SIG-M5 treated with dmso at 0.1 percent for 504 hours (cell line): ENCODE results near the gene GRIK4.

Source experiments
- DNase-seq: peaks from one replicate; lab custom pipeline; 2025; ENCODE audit not compliant: unreplicated experiment; lab: John Stamatoyannopoulos, UW

The GRIK4 gene

GRCh38 chr11:120509346-120510053 lies 2.0 kb upstream of the GRIK4 start:
- no peak for DNase-seq

DNA sequence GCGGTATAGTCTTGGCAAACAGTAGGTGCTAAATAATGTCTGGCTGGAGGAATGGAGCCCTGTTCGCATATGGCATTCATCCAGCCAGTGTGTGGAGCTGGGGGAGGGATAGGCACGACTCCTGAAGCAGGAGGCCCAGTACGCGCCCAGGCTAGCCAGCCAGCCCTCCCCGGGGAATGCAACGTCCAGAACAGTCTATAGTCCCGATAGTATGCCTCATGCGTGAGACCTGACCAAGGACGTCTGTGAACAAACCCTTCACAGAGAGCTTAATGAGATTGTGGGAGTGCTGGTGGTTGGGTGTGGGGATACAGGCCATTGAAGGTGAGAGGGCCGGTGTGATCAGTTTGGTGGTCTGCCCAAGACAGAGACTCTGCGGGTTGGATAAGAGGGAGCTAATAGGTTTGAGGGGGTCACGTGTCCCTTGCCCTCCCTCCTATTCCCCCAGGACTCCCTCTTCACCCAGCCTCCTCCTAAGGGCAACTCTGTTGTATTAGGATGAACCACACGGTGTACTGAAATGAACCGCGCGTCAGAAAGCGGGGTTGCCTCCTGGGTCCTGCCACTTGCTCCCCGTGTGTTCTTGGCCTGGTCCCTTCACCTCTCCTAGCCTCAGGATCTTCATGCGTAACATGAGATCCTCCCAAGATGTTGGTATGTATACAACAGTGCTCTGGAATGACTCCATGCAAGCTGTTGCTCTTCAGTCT lies 987 bp upstream of the GRIK4 start:
- no peak for DNase-seq

GRCh38 chr11:120511820-120512738 lies 531 bp downstream of the GRIK4 start:
- DNase-seq, result no peak

- DNase-seq, result no peak
Measured at GRCh38 chr11:120512739-120513435, 1.3 kb downstream of the GRIK4 start.

GRCh38 chr11:120513436-120514315 lies 2.1 kb downstream of the GRIK4 start:
- DNase-seq, result no peak

- no peak for DNase-seq
Measured at GRCh38 chr11:120514541-120515121, 3.1 kb downstream of the GRIK4 start.

DNA sequence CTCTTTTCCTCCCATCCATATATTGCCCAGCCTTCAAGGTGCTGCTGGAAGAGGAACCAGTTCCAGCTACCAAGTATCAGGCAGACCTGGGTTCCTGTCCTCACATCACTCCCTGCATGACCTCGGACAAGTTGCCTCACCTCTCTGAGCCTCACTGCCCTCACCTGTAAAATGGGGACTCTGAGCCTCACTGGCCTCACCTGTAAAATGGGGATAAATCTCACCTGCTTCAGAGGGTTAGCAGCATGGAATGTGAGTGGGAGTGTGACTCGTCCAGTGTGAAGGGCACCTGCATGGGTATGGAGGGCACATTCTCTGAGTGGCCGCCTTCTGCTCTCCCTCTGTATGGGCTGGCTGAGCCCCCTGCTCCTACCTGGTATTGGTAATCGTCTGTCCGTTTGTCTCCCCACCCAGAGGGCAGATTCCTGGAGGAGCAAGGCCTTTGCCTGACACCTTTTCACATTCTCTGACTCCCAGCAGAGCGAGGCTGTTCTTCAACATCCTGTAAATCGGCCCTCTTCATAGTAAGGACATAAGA lies 3.7 kb downstream of the GRIK4 start:
- no peak for DNase-seq

- DNase-seq, result no peak
Measured at GRCh38 chr11:120516461-120517389, 5.2 kb downstream of the GRIK4 start.

- DNase-seq, result no peak
Measured at GRCh38 chr11:120517390-120517761, 5.8 kb downstream of the GRIK4 start.

DNA sequence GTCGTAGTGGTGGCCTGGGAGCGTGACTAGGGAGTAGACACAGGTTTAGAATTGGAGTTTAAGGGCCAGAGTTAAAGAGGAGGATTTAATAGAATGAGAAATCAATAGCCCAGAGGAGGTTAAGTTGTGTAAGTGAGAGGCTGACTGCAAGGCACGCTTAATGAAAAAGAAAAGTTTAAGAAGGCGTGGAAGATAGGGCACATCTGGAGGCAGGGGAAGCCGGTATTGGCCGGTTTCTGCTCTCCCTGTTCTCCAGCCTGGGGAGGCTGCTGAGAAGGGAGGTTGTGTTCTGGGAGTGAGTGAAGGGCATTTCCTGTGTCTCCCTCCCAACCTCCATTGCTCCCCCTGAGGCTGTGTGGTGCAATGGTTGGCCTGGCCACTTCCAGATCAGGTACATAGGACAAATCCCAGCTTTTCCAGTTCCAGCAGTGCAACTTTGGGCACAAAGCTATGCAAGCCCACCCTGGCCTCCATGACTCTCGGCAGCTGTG lies 6.3 kb downstream of the GRIK4 start:
- DNase-seq, result no peak

DNA sequence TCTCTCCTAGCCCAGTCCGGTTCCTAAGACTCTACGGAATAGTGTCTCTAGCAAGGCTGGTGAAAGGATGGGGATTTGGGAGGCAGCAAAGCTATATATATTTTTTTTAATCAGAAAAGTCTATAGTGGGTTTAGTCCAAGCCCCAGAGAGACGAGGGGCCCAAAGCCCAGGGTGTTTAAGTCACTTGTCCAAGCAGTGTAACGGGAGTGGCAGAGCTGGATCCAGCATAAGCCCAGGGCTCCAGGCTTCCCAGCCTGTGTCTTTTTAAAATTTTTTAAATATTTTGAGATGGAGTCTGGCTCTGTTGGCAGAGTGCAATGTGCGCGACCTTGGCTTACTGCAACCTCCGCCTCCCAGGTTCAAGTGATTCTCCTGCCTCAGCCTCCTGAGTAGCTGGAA lies 6.8 kb downstream of the GRIK4 start:
- DNase-seq, result no peak

- no peak for DNase-seq
Measured at GRCh38 chr11:120519474-120519873, 7.9 kb downstream of the GRIK4 start.

DNA sequence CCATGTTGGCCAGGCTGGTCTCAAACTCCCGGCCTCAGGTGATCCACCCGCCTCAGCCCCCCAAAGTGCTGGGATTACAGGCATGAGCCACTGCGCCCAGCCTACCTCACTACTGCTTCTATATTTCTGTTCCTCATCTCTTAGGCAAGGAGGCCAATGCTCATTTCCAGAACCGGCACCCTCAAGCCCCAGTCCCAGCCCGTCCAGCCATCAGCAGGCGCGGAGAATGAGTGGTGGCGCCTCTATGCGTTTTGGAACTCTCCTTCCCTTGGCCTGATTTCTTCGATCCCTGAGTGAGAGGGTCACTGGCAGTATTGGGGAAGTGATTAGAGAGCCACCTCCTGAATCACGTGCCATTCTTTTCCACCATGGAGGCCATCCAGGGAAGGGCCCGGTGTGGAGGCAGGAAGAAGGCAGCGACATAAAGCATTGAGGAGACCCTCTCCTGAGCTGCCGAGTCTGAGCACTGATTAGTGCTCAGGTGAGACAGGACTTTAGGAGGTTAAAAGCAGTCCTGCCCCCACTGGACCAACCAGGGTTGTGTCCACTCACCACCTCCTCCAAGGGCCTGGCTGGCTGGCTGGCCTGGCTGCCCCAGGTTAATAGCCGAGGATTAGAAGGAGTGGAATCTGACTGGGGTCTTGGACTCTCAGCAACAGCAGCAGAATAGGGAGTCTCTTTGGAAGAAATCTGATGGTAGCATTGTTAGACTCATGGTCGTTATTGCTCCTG lies 8.7 kb downstream of the GRIK4 start:
- DNase-seq, result no peak

- no peak for DNase-seq
Measured at GRCh38 chr11:120521176-120521575, 9.6 kb downstream of the GRIK4 start.

DNA sequence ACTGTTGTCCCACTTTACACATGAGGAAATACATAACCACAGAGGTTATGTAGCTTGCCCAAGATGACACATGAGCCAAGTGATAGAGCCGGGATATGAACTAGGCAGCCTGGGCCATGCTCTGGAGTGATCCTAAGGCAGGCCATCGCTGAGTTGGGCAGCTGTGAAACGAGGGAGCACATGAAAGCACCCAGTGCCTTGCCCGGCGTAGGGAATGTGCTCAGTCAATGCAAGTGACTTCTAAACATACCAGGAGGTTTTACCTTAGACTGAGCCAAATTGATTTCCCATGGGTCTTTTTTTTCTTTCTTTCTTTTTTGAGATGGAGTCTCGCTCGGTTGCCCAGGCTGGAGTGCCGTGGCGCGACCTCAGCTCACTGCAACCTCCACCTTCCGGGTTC lies 10.5 kb downstream of the GRIK4 start:
- DNase-seq, result no peak

- no peak for DNase-seq
Measured at GRCh38 chr11:120522736-120523135, 11.2 kb downstream of the GRIK4 start.

- DNase-seq, result no peak
Measured at GRCh38 chr11:120523196-120523595, 11.6 kb downstream of the GRIK4 start.
